GM12878 (cell line): ENCODE results near the gene SFXN5.

Source experiments
- ATF3 ChIP-seq: IDR thresholded peaks from 2 replicates; pipeline ENCODE4 v1.6.1; 2011; ENCODE audit warnings: low read depth, mild to moderate bottlenecking, low read length, moderate library complexity, borderline replicate concordance; ENCODE audit errors: extremely low read depth
- CBFB ChIP-seq: IDR thresholded peaks from 2 replicates; pipeline ENCODE4 v1.6.1; 2016; ENCODE audit warnings: antibody characterized with exemption, low read depth
- CUX1 ChIP-seq: IDR thresholded peaks from 2 replicates; pipeline ENCODE4 v1.6.1; 2012; ENCODE audit warnings: improper control_type of control experiment, low read depth, low read length; ENCODE audit not compliant: insufficient replicate concordance
- JUND ChIP-seq: IDR thresholded peaks from 2 replicates; pipeline ENCODE4 v1.6.1; 2012; ENCODE audit warnings: low read depth, mild to moderate bottlenecking, low read length, improper control_type of control experiment, moderate library complexity
- REST ChIP-seq: IDR thresholded peaks from 2 replicates; pipeline ENCODE4 v1.6.1; 2012; ENCODE audit warnings: mild to moderate bottlenecking, low read depth, low read length
- SIN3A ChIP-seq: IDR thresholded peaks from 2 replicates; pipeline ENCODE4 v1.6.1; 2012; ENCODE audit warnings: low read depth, low read length, improper control_type of control experiment
- TAF1 ChIP-seq: IDR thresholded peaks from 2 replicates; pipeline ENCODE4 v1.6.1; 2011; ENCODE audit warnings: mild to moderate bottlenecking, low read depth, low read length, borderline replicate concordance
- TCF12 ChIP-seq: IDR thresholded peaks from 2 replicates; pipeline ENCODE4 v1.6.1; 2011; ENCODE audit warnings: low read depth, mild to moderate bottlenecking, low read length
- ZBTB40 ChIP-seq: fragments of 450-650 bp; IDR thresholded peaks from 2 replicates; pipeline ENCODE4 v1.6.1; 2016; ENCODE audit warnings: mild to moderate bottlenecking, moderate library complexity, borderline replicate concordance
- ZNF274 ChIP-seq: IDR thresholded peaks from one replicate; pipeline ENCODE4 v1.8.0; 2011; ENCODE audit not compliant: insufficient read length, insufficient read depth

- TF ChIP-seq CUX1 (no peak), CBFB (no peak), TCF12 (no peak), ZNF274 (no peak), SIN3A (no peak), JUND (no peak), ZBTB40 (no peak), REST (no peak), TAF1 (no peak), ATF3 (no peak)
Observed at GRCh38 chr2:72999729-73000725, 71.5 kb downstream of the SFXN5 start.
